Mammary epithelial cell (primary cell): ENCODE measurements around the gene ROBO1.

Experiments
- CTCF ChIP-seq, 2 donors: IDR thresholded peaks in 1 of 2; conservative IDR thresholded peaks in 1 of 2; 2 replicates each; pipeline ENCODE4 v1.5.1; 2011 to 2012; ENCODE audit warnings: inconsistent platforms in 2 of 2, low read length in 2 of 2, mild to moderate bottlenecking in 2 of 2, control low read depth in 1 of 2, low read depth in 1 of 2; ENCODE audit not compliant: insufficient read depth in 1 of 2; ENCODE audit errors: extremely low read depth in 1 of 2
- EZH2 ChIP-seq: IDR thresholded peaks from 2 replicates; pipeline ENCODE4 v1.6.1; 2012; ENCODE audit warnings: low read length, inconsistent platforms, borderline replicate concordance

GRCh38 chr3:79773291-79773690 lies 5.5 kb upstream of the ROBO1 start:
- TF ChIP-seq CTCF (conservative IDR thresholded peaks at IDR 0.05 in 1 of 2, IDR thresholded peaks at IDR 0.05 in 1 of 2; ENCODE audit: extremely low read depth in 1 of 2, insufficient read depth in 1 of 2, low read depth in 1 of 2, low read length in 2 of 2) (no peak), EZH2 (no peak)
